Measurements from ENCODE around the gene CACNA1I. TPM values are rescaled to one million over a fixed set of nuclear protein-coding genes. Genes with fewer than 3 reads are reported as not detected.

The CACNA1I gene
- total RNA-seq, 1 donor from 2014 or later = 0.02 TPM

GRCh38 chr22:39712751-39713525, 142.4 kb downstream of the CACNA1I start:
- Mint-ChIP-seq H3K27ac (ENCODE audit: unreplicated experiment) (no peak overlapping the region), H3K4me1 (ENCODE audit: low read depth) (no peaks in the 10 kb centered on the region), H3K9me3 (ENCODE audit: low read depth) (no peaks in the 10 kb centered on the region), H3K36me3 (ENCODE audit: low read depth) (no peaks in the 10 kb centered on the region), H3K27me3 (ENCODE audit: low read depth) (peaks cover 39% of the 10 kb centered on the region), H3K4me3 (ENCODE audit: unreplicated experiment) (no peak overlapping the region)
- no peak for DNase-seq (ENCODE audit: low spot score)
- no peak for TF ChIP-seq CTCF (IDR thresholded peaks at IDR 0.05)

- no peak for DNase-seq (ENCODE audit: low spot score)
- TF ChIP-seq CTCF (IDR thresholded peaks at IDR 0.05) = no peak
- Mint-ChIP-seq H3K27me3 (ENCODE audit: low read depth) (peaks cover 35% of the 10 kb centered on the region), H3K27ac (ENCODE audit: unreplicated experiment) (no peak overlapping the region), H3K36me3 (ENCODE audit: low read depth) (no peaks in the 10 kb centered on the region), H3K9me3 (ENCODE audit: low read depth) (no peaks in the 10 kb centered on the region), H3K4me3 (ENCODE audit: unreplicated experiment) (no peak overlapping the region), H3K4me1 (ENCODE audit: low read depth) (no peaks in the 10 kb centered on the region)
Observed at GRCh38 chr22:39713799-39714290, 143.3 kb downstream of the CACNA1I start.

GRCh38 chr22:39714321-39714720, 143.8 kb downstream of the CACNA1I start:
- H3K4me3 Mint-ChIP-seq (ENCODE audit: unreplicated experiment) = no peak overlapping the region
- no peak for DNase-seq (ENCODE audit: low spot score)
- no peaks in the 10 kb centered on the region for H3K9me3 Mint-ChIP-seq (ENCODE audit: low read depth)
- H3K4me1 Mint-ChIP-seq (ENCODE audit: low read depth) = no peaks in the 10 kb centered on the region
- TF ChIP-seq CTCF (IDR thresholded peaks at IDR 0.05) = no peak
- no peaks in the 10 kb centered on the region for H3K36me3 Mint-ChIP-seq (ENCODE audit: low read depth)
- no peak overlapping the region for H3K27ac Mint-ChIP-seq (ENCODE audit: unreplicated experiment)
- H3K27me3 Mint-ChIP-seq (ENCODE audit: low read depth) = peaks cover 32% of the 10 kb centered on the region

GRCh38 chr22:39715778-39716495, 145.4 kb downstream of the CACNA1I start:
- H3K4me3 Mint-ChIP-seq (ENCODE audit: unreplicated experiment) = no peak overlapping the region
- no peaks in the 10 kb centered on the region for H3K4me1 Mint-ChIP-seq (ENCODE audit: low read depth)
- H3K36me3 Mint-ChIP-seq (ENCODE audit: low read depth) = no peaks in the 10 kb centered on the region
- no peak for TF ChIP-seq CTCF (IDR thresholded peaks at IDR 0.05)
- no peak overlapping the region for H3K27ac Mint-ChIP-seq (ENCODE audit: unreplicated experiment)
- H3K27me3 Mint-ChIP-seq (ENCODE audit: low read depth) = peaks cover 29% of the 10 kb centered on the region
- DNase-seq (ENCODE audit: low spot score) = no peak
- no peaks in the 10 kb centered on the region for H3K9me3 Mint-ChIP-seq (ENCODE audit: low read depth)

- no peak for TF ChIP-seq CTCF (IDR thresholded peaks at IDR 0.05)
- peaks cover 30% of the 10 kb centered on the region for H3K27me3 Mint-ChIP-seq (ENCODE audit: low read depth)
- no peaks in the 10 kb centered on the region for H3K9me3 Mint-ChIP-seq (ENCODE audit: low read depth)
- H3K27ac Mint-ChIP-seq (ENCODE audit: unreplicated experiment) = no peak overlapping the region
- no peaks in the 10 kb centered on the region for H3K36me3 Mint-ChIP-seq (ENCODE audit: low read depth)
- H3K4me1 Mint-ChIP-seq (ENCODE audit: low read depth) = no peaks in the 10 kb centered on the region
- DNase-seq (ENCODE audit: low spot score) = no peak
- H3K4me3 Mint-ChIP-seq (ENCODE audit: unreplicated experiment) = no peak overlapping the region
Observed at GRCh38 chr22:39716534-39716933, 146.0 kb downstream of the CACNA1I start.
